Tibial nerve (tissue), 3 donors: ENCODE results near the gene GRIFIN.

ENCODE experiments used
- CTCF ChIP-seq, 5 experiments: fragments of 200-600 bp in 3 of 5; fragments of 450-650 bp in 2 of 5; sonication (generic) in 3 of 5; IDR thresholded peaks; one replicate each; pipeline ENCODE4 v1.5.1; 2016 to 2019; ENCODE audit warnings: antibody characterized with exemption in 5 of 5, mild to moderate bottlenecking in 3 of 5, moderate library complexity in 2 of 5
- POLR2A ChIP-seq, 2 donors: fragments of 450-650 bp; IDR thresholded peaks; one replicate each; pipeline ENCODE4 v1.6.1; 2017; ENCODE audit warnings: antibody characterized with exemption in 2 of 2, mild to moderate bottlenecking in 2 of 2, moderate library complexity in 2 of 2

- no peak for TF ChIP-seq CTCF (IDR thresholded peaks at IDR 0.05)
- TF ChIP-seq POLR2A (IDR thresholded peaks at IDR 0.05) = no peak
These were observed 36.0 kb upstream of the GRIFIN start for GRCh38 chr7:2512179-2512661.
